Karpas-422 (cell line): ENCODE results near the gene GSN. TPM values are rescaled to one million over a fixed set of nuclear protein-coding genes. Genes with fewer than 3 reads are reported as not detected.
A peak's percentile ranks its signal among the peaks of the same experiment; 100 is the strongest.

Experiments
- DNase-seq: peaks from one replicate; pipeline ENCODE4 v3.0.0-alpha.2; 2015
- H2AFZ ChIP-seq: fragments of 200-600 bp; sonication (generic); 2 replicates; pipeline ENCODE4 v1.6.1; 2014; ENCODE audit warnings: antibody characterized with exemption, low read length, mixed read lengths
- H3K27ac ChIP-seq: fragments of 200-600 bp; sonication (generic); 2 replicates; pipeline ENCODE4 v1.5.1; 2014; ENCODE audit warnings: mild to moderate bottlenecking, low read length, moderate library complexity
- H3K27me3 ChIP-seq: fragments of 200-600 bp; sonication (generic); 2 replicates; pipeline ENCODE4 v1.6.1; 2014; ENCODE audit warnings: low read length, mixed read lengths
- H3K36me3 ChIP-seq: fragments of 200-600 bp; sonication (generic); 2 replicates; pipeline ENCODE4 v1.6.1; 2014; ENCODE audit warnings: low read length, mixed read lengths; ENCODE audit not compliant: insufficient read depth
- H3K4me1 ChIP-seq: fragments of 200-600 bp; sonication (generic); 2 replicates; pipeline ENCODE4 v1.6.1; 2014; ENCODE audit warnings: mild to moderate bottlenecking, low read length, mixed read lengths
- H3K4me2 ChIP-seq: fragments of 200-600 bp; sonication (generic); 2 replicates; pipeline ENCODE4 v1.6.1; 2014; ENCODE audit warnings: low read length, low read depth, mild to moderate bottlenecking; ENCODE audit not compliant: poor library complexity, severe bottlenecking
- H3K4me3 ChIP-seq: fragments of 200-600 bp; sonication (generic); 2 replicates; pipeline ENCODE4 v1.5.1; 2014; ENCODE audit warnings: mild to moderate bottlenecking, antibody characterized with exemption, low read length, mixed read lengths
- H3K79me2 ChIP-seq: fragments of 200-600 bp; sonication (generic); 2 replicates; pipeline ENCODE4 v1.6.1; 2014; ENCODE audit warnings: mild to moderate bottlenecking, low read length, mixed read lengths
- H3K9ac ChIP-seq: fragments of 200-600 bp; sonication (generic); 2 replicates; pipeline ENCODE4 v1.6.0; 2014; ENCODE audit warnings: low read length
- H3K9me2 ChIP-seq: fragments of 200-600 bp; sonication (generic), shearing (Covaris generic); replicated peaks from 2 replicates; pipeline ENCODE4 v1.6.0; 2014; ENCODE audit warnings: mild to moderate bottlenecking, low read length, moderate library complexity; ENCODE audit not compliant: insufficient read depth
- H3K9me3 ChIP-seq: fragments of 300-700, 200-600 bp; sonication (generic); 2 replicates; pipeline ENCODE4 v1.6.1; 2014; ENCODE audit warnings: low read length, mixed read lengths
- H4K20me1 ChIP-seq: fragments of 200-600 bp; sonication (generic); 2 replicates; pipeline ENCODE4 v1.6.1; 2014; ENCODE audit warnings: mild to moderate bottlenecking, antibody characterized with exemption, low read length, low read depth; ENCODE audit not compliant: insufficient read depth
- total RNA-seq: library from RNA; depleted of rRNA; stranded (reverse); fragments of >200 nt; shearing (Covaris generic); gene quantifications from 2 replicates; pipeline ENCODE4 v1.2.3, GENCODE V29; 2014; ENCODE audit warnings: low replicate concordance

Gene GSN
- total RNA-seq, 1 experiment from 2014 or later = 33.7 TPM

DNA sequence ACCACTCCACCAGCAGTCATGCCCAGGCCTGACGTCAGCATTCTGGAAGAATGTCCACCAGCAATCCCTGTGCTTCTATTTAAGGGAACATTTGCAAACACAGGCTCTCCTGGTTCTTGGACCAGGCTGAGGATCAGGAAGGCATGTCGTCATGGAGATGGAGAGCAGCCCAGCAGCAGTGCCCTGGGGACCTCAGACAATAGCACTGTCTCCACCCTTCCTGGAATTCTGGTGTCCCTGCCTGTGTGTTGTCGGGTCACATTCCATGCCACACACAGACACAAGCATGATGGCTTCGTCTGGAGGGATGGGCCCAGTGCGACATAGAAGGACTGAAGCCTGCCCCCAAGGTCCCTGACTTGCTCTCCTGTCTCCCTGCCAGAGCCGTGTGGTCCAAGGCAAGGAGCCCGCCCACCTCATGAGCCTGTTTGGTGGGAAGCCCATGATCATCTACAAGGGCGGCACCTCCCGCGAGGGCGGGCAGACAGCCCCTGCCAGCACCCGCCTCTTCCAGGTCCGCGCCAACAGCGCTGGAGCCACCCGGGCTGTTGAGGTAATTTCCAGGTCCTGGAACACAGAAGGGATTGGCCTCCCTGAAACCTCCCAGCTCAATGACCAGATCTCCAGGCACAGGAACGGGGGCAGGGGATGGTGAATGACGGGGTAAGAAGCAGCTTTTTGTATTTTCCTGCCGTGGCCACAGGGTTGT, 58.3 kb downstream of the GSN start:
- no peak overlapping the region for H3K27ac ChIP-seq
- H3K4me3 ChIP-seq = no peak overlapping the region
- no peak overlapping the region for H2AFZ ChIP-seq
- H3K36me3 ChIP-seq = peaks cover 3% of the 10 kb centered on the region
- H3K27me3 ChIP-seq = no peaks in the 10 kb centered on the region
- H3K9me2 ChIP-seq = no peaks in the 10 kb centered on the region
- no peaks in the 10 kb centered on the region for H3K4me1 ChIP-seq
- no peak for DNase-seq
- no peaks in the 10 kb centered on the region for H3K9me3 ChIP-seq
- no peaks in the 10 kb centered on the region for H3K79me2 ChIP-seq
- no peak overlapping the region for H3K4me2 ChIP-seq
- H4K20me1 ChIP-seq = no peaks in the 10 kb centered on the region
- H3K9ac ChIP-seq = no peak overlapping the region

DNA sequence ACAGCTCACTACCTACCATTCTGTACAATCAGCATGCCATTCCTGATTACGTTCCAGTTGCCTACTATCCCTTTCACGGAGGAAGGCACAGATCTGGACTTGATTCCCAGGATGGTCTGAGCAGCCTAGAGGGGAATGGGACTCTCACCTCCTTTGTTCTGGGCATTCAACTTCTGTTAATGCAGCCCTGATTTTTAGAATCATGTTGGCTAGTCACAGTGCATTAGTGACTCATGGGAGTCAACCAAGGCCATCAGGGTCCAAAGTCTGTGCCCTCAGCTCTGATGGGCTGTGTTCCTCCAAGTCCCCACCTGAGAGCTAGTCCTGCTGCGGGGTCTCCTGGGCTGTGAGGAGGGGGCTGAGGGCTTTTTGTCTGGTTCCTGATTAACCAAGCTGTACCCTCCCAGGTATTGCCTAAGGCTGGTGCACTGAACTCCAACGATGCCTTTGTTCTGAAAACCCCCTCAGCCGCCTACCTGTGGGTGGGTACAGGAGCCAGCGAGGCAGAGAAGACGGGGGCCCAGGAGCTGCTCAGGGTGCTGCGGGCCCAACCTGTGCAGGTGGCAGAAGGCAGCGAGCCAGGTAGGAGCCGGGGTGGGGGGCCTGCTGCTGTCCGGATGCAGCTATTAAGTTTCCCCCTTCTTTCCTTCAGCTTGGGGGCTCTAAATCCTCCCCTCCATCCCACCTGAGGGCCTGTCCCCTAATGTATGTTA, 59.1 kb downstream of the GSN start:
- Histone ChIP-seq H3K4me2 (no peak overlapping the region), H3K79me2 (no peaks in the 10 kb centered on the region), H3K27me3 (no peaks in the 10 kb centered on the region), H3K9me2 (no peaks in the 10 kb centered on the region), H3K36me3 (peaks cover 3% of the 10 kb centered on the region), H4K20me1 (no peaks in the 10 kb centered on the region), H3K4me3 (no peak overlapping the region), H3K27ac (no peak overlapping the region), H3K9me3 (no peaks in the 10 kb centered on the region), H3K9ac (no peak overlapping the region), H2AFZ (no peak overlapping the region), H3K4me1 (no peaks in the 10 kb centered on the region)
- no peak for DNase-seq

DNA sequence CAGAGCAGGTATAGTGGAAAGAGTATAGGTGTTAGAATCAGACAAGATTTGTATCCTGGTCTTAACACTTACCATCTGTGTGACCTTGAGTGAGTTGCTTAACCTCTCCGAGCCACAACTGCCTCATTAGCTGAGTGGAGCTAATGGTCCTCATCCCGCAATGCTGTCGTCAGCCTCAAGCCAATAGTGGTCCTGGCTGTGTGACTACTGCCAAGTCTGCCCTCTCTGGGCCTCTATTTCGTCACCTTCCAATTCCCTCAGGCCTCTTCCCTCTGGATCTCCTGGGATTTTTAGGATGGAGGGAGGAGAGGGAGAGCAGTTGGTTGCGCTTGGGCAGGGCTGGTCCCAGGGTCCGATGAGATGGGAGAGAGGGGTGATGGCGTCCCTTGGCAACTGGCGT, 60.5 kb downstream of the GSN start:
- H3K27ac ChIP-seq = no peak overlapping the region
- H3K9me2 ChIP-seq = no peaks in the 10 kb centered on the region
- H2AFZ ChIP-seq = no peak overlapping the region
- H4K20me1 ChIP-seq = no peaks in the 10 kb centered on the region
- H3K4me2 ChIP-seq = no peak overlapping the region
- DNase-seq = no peak
- no peaks in the 10 kb centered on the region; the same call in 1 of the 2 replicates for H3K36me3 ChIP-seq
- no peaks in the 10 kb centered on the region for H3K79me2 ChIP-seq
- no peaks in the 10 kb centered on the region for H3K4me1 ChIP-seq
- no peaks in the 10 kb centered on the region for H3K9me3 ChIP-seq
- no peaks in the 10 kb centered on the region for H3K27me3 ChIP-seq
- no peak overlapping the region for H3K4me3 ChIP-seq
- H3K9ac ChIP-seq = no peak overlapping the region

DNA sequence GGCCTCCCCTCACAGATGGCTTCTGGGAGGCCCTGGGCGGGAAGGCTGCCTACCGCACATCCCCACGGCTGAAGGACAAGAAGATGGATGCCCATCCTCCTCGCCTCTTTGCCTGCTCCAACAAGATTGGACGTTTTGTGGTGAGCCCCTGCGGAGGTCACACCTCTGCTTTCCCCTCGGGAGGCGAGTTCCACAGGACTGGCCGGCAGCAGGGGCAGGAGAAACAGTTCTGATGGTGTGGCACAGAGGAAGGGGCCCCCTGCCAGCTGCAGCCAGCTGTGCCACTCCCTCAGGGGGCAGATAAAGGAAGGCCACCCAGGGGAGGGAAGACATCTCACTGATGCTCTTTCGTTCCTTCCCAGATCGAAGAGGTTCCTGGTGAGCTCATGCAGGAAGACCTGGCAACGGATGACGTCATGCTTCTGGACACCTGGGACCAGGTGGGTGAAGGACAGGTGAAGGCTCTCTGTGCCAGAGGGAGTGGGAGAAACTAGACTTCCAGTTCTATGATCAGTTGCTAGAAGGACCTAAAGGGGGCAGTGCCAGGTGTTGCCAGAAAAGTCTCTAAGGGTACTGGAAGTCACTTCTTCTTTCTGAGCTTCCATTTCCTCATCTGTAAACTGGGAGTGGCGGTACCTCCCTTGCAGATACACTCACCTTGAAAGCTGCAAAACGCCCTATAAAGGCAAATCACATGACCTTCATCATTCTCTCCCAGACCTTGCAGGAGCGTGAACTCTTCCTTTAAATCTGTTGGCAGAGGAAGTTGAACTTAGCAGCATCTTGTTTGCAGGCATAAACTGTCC, 61.1 kb downstream of the GSN start:
- Histone ChIP-seq H3K9me3 (no peaks in the 10 kb centered on the region), H3K9me2 (no peaks in the 10 kb centered on the region), H3K4me1 (no peaks in the 10 kb centered on the region), H3K27ac (no peak overlapping the region), H3K36me3 (no peaks in the 10 kb centered on the region; the same call in 1 of the 2 replicates), H3K4me2 (no peak overlapping the region), H3K79me2 (no peaks in the 10 kb centered on the region), H3K9ac (no peak overlapping the region), H3K4me3 (no peak overlapping the region), H3K27me3 (no peaks in the 10 kb centered on the region), H4K20me1 (no peaks in the 10 kb centered on the region), H2AFZ (no peak overlapping the region)
- DNase-seq = peak; percentile 60

DNA sequence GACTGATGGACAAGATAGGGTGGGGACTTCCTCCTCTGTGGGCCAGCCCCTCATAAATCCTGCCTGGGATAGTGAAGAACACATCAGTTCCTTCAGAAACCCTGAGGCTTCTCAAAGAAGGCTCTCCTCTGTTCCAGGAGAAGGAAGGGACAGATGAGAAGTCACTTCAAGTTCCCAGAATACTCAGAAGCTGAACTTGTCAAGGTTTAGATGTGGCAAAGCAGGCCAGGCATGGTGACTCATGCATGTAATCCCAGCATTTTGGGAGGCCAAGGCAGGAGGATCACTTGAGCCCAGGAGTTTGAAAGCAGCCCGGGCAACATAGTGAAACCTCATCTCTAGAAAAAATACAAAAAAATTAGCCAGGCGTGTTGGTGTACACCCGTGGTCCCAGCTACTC, 63.6 kb downstream of the GSN start:
- Histone ChIP-seq H3K27me3 (no peaks in the 10 kb centered on the region), H3K36me3 (no peaks in the 10 kb centered on the region; the same call in 1 of the 2 replicates), H3K9me3 (no peaks in the 10 kb centered on the region), H3K9ac (no peak overlapping the region), H3K27ac (no peak overlapping the region), H3K9me2 (no peaks in the 10 kb centered on the region), H4K20me1 (no peaks in the 10 kb centered on the region), H2AFZ (no peak overlapping the region), H3K4me3 (no peak overlapping the region), H3K79me2 (no peaks in the 10 kb centered on the region), H3K4me2 (no peak overlapping the region), H3K4me1 (peaks cover 3% of the 10 kb centered on the region; the same call in 1 of the 2 replicates)
- DNase-seq = no peak

DNA sequence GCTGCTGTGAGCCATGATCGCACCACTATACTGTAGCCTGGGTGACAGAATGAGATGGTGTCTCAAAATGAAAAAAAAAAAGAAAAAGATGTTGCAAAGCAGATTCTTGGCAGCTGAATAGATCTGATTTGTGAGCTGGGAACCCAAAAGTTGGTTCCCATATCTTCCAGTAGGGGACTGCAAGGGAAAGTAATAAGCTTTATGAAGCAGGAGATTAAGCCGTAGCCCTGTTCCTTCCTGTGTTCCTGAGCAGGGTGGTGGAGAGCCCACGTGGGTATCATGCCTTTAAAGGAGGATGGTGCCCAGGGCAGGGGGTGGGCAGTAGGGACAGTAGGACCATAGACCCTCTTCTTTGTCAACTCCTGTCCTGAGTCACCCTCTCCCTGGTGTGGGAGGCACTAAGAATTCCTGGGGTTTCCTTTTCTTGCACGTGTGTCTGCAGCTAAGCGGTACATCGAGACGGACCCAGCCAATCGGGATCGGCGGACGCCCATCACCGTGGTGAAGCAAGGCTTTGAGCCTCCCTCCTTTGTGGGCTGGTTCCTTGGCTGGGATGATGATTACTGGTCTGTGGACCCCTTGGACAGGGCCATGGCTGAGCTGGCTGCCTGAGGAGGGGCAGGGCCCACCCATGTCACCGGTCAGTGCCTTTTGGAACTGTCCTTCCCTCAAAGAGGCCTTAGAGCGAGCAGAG, 64.2 kb downstream of the GSN start:
- H3K27ac ChIP-seq = no peak overlapping the region
- no peak overlapping the region for H3K9ac ChIP-seq
- H3K4me2 ChIP-seq = no peak overlapping the region
- no peaks in the 10 kb centered on the region; the same call in 1 of the 2 replicates for H3K36me3 ChIP-seq
- no peak overlapping the region for H2AFZ ChIP-seq
- DNase-seq = no peak
- H4K20me1 ChIP-seq = no peaks in the 10 kb centered on the region
- H3K27me3 ChIP-seq = no peaks in the 10 kb centered on the region
- H3K79me2 ChIP-seq = no peaks in the 10 kb centered on the region
- H3K4me1 ChIP-seq = peaks cover 7% of the 10 kb centered on the region
- no peaks in the 10 kb centered on the region for H3K9me2 ChIP-seq
- H3K9me3 ChIP-seq = no peaks in the 10 kb centered on the region
- H3K4me3 ChIP-seq = no peak overlapping the region

DNA sequence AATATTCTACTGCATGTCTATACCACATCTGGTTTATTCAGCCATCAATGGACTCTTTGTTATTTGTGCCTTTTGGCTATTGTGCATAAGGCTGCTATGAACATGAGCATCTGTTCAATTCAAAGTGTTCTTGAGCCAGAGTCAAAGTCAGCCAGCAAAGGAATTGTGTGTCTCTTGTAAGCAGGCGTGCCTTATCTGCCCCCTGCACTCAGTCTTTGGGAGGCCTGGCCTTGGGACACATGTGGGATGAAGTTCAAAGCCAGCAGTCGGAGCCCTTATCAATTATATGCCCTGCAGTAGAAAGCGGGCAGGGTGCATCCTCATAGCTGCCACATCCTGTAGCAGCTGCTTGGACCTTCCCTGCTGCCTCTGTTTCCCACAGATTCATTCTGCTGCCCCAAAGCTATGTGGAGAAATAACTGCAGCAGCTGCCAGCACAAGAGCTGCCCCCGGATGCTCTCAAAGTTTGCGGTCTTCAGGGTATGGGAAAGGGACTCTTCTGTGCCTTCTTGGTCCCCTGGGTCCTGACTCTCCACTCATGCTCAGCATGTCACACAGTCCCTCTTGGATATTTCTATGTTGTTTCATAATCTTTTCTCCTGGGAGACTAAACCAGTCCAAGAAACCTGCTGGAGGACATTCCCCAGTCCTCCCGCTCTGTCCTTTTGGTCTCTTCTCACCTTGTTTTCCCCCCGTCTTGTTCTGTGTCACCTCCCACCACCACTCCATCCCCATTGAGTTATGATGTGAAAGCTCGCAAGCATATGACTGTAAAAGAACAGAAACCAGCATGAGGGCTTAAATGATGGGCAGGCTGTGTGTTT, 66.2 kb downstream of the GSN start:
- DNase-seq = no peak
- Histone ChIP-seq H4K20me1 (no peaks in the 10 kb centered on the region), H3K9me3 (no peaks in the 10 kb centered on the region), H3K79me2 (no peaks in the 10 kb centered on the region), H3K4me1 (peaks cover 7% of the 10 kb centered on the region), H3K4me2 (no peak overlapping the region), H3K9me2 (no peaks in the 10 kb centered on the region), H3K9ac (no peak overlapping the region), H3K36me3 (no peaks in the 10 kb centered on the region), H3K27me3 (no peaks in the 10 kb centered on the region), H3K27ac (no peak overlapping the region), H3K4me3 (no peak overlapping the region), H2AFZ (no peak overlapping the region)
